PFSK-1 (cell line): ENCODE results near the gene MEGF9.

Experiments used
- FOXP2 ChIP-seq: optimal IDR thresholded peaks from 2 replicates; pipeline ENCODE3; 2011; ENCODE audit warnings: borderline replicate concordance, control low read depth, inconsistent platforms; ENCODE audit not compliant: insufficient read depth; ENCODE audit errors: extremely low read length, extremely low read depth
- POLR2AphosphoS5 ChIP-seq: IDR thresholded peaks from 2 replicates; pipeline ENCODE4 v1.6.1; 2012; ENCODE audit warnings: low read depth, mild to moderate bottlenecking, control low read depth, low read length, moderate library complexity
- SIN3A ChIP-seq: IDR thresholded peaks from 2 replicates; pipeline ENCODE4 v1.6.1; 2012; ENCODE audit warnings: mild to moderate bottlenecking, low read length, moderate library complexity, borderline replicate concordance; ENCODE audit not compliant: insufficient read depth
- TAF1 ChIP-seq: IDR thresholded peaks from 2 replicates; pipeline ENCODE4 v1.6.1; 2012; ENCODE audit warnings: low read length, control low read depth, borderline replicate concordance; ENCODE audit not compliant: insufficient read depth
- TF ChIP-seq, protein P1 (sequence below), 2 experiments: IDR thresholded peaks; 2 replicates each; pipeline versions ENCODE4 v1.6.1 to v1.8.0; 2011 to 2012; ENCODE audit warnings: low read depth in 2 of 2, low read length in 2 of 2, control low read depth in 1 of 2, inconsistent platforms in 1 of 2, mild to moderate bottlenecking in 1 of 2, moderate library complexity in 1 of 2; ENCODE audit not compliant: insufficient read depth in 1 of 2

MEGF9 gene

DNA sequence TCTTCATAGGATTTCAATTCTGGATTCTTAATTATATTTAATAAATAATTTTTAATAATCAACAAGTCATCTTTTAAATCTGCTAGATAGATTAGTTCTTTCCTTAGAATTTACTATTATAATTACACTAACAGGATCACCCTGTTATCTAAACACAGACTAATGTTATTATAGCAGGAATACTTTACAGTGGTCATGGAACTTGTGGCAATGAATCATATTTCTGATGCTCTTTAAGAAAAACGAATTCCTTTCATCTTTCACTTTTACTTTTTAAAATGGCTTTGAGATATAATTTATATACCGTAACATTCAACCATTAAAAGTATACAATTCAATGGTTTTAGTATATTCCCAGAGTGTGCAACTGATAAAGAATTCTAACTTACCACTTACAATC lies 104.6 kb downstream of the MEGF9 start:
- TF ChIP-seq, protein P1, sequence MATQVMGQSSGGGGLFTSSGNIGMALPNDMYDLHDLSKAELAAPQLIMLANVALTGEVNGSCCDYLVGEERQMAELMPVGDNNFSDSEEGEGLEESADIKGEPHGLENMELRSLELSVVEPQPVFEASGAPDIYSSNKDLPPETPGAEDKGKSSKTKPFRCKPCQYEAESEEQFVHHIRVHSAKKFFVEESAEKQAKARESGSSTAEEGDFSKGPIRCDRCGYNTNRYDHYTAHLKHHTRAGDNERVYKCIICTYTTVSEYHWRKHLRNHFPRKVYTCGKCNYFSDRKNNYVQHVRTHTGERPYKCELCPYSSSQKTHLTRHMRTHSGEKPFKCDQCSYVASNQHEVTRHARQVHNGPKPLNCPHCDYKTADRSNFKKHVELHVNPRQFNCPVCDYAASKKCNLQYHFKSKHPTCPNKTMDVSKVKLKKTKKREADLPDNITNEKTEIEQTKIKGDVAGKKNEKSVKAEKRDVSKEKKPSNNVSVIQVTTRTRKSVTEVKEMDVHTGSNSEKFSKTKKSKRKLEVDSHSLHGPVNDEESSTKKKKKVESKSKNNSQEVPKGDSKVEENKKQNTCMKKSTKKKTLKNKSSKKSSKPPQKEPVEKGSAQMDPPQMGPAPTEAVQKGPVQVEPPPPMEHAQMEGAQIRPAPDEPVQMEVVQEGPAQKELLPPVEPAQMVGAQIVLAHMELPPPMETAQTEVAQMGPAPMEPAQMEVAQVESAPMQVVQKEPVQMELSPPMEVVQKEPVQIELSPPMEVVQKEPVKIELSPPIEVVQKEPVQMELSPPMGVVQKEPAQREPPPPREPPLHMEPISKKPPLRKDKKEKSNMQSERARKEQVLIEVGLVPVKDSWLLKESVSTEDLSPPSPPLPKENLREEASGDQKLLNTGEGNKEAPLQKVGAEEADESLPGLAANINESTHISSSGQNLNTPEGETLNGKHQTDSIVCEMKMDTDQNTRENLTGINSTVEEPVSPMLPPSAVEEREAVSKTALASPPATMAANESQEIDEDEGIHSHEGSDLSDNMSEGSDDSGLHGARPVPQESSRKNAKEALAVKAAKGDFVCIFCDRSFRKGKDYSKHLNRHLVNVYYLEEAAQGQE (IDR thresholded peaks at IDR 0.05; ENCODE audit: insufficient read depth in 1 of 2, low read depth in 2 of 2, low read length in 2 of 2), result no peak
- TF ChIP-seq SIN3A, result no peak
- TF ChIP-seq TAF1, result no peak
- TF ChIP-seq FOXP2, result no peak
- TF ChIP-seq POLR2AphosphoS5, result no peak

DNA sequence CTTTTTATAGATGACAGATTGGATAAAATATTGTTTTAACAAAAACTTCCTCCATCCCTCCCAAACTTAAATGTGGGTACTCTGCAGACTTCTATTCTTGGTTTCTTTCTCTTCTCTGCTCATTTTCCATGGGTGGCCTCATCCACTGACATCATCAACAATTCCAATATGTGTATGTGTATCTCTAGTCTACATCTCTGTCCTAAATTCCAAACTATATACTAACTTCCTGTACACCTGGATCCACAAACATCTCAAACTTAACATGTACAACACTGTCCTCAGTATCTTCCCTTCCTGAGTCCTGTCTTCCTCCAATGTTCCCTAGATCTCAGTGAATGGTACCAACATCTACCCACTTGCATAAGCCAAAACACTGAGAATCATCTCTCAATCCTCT lies 105.8 kb downstream of the MEGF9 start:
- TF ChIP-seq, protein P1 (IDR thresholded peaks at IDR 0.05; ENCODE audit: insufficient read depth in 1 of 2, low read depth in 2 of 2, low read length in 2 of 2), result no peak
- TF ChIP-seq FOXP2 (no peak), POLR2AphosphoS5 (no peak), TAF1 (no peak), SIN3A (no peak)

DNA sequence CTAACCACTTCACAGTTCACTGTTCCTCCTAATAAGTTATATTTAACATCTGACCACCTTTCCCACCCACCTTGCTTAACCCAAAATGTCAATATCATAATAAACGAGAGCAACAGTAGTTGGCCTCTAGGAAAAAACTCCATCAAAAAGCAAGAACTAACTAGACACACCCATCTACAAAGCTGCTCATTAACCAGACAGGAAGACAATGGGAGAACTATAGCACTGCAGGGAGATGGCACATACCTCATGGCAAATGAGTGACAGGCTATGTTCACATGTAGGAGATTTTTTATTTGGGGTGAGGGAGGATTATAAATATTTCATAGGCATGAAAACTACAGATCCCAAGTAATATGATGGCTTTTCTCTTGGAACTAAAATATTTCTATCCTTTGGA lies 110.7 kb downstream of the MEGF9 start:
- no peak for TF ChIP-seq TAF1
- no peak for TF ChIP-seq SIN3A
- TF ChIP-seq FOXP2, result no peak
- TF ChIP-seq, protein P1 (IDR thresholded peaks at IDR 0.05; ENCODE audit: insufficient read depth in 1 of 2, low read depth in 2 of 2, low read length in 2 of 2), result no peak
- TF ChIP-seq POLR2AphosphoS5, result no peak

GRCh38 chr9:120603010-120603409 lies 111.3 kb downstream of the MEGF9 start:
- TF ChIP-seq FOXP2 (no peak), SIN3A (no peak)
- TF ChIP-seq, protein P1 (IDR thresholded peaks at IDR 0.05; ENCODE audit: insufficient read depth in 1 of 2, low read depth in 2 of 2, low read length in 2 of 2), result no peak

GRCh38 chr9:120593955-120594277 lies 120.4 kb downstream of the MEGF9 start:
- TF ChIP-seq FOXP2 (no peak), POLR2AphosphoS5 (no peak), SIN3A (no peak), TAF1 (no peak)
- TF ChIP-seq, protein P1 (IDR thresholded peaks at IDR 0.05; ENCODE audit: insufficient read depth in 1 of 2, low read depth in 2 of 2, low read length in 2 of 2), result no peak
